ENCODE measurements around the gene ZSCAN5A. TPM values are rescaled to one million over a fixed set of nuclear protein-coding genes. Genes with fewer than 3 reads are reported as not detected.
"Not testable (repeated sequence)": the region's sequence is repeated elsewhere in the genome, so short reads cannot be mapped to it uniquely, and the experiment has no call there.

ZSCAN5A gene
- total RNA-seq, 1 donor from 2014 or later, result 13.4 TPM

GRCh38 chr19:56312787-56313657, 1.6 kb downstream of the ZSCAN5A start:
- no peak for TF ChIP-seq CTCF (conservative IDR thresholded peaks at IDR 0.05)
- DNase-seq (ENCODE audit: extremely low spot score, unreplicated experiment), result no peak
- Mint-ChIP-seq H3K36me3 (no peaks in the 10 kb centered on the region), H3K9me3 (no peaks in the 10 kb centered on the region), H3K27me3 (no peaks in the 10 kb centered on the region), H3K4me3 (peak overlapping the region; percentile 95), H3K27ac (peak overlapping the region; percentile 99), H3K4me1 (ENCODE audit: unreplicated experiment) (peaks cover 15% of the 10 kb centered on the region)

GRCh38 chr19:56312342-56312741, 2.3 kb downstream of the ZSCAN5A start:
- peaks cover 15% of the 10 kb centered on the region for H3K4me1 Mint-ChIP-seq (ENCODE audit: unreplicated experiment)
- no peak overlapping the region for H3K4me3 Mint-ChIP-seq
- no peaks in the 10 kb centered on the region for H3K36me3 Mint-ChIP-seq
- H3K27ac Mint-ChIP-seq, result no peak overlapping the region
- no peaks in the 10 kb centered on the region for H3K27me3 Mint-ChIP-seq
- no peak for DNase-seq (ENCODE audit: extremely low spot score, unreplicated experiment)
- TF ChIP-seq CTCF (conservative IDR thresholded peaks at IDR 0.05), result no peak
- no peaks in the 10 kb centered on the region for H3K9me3 Mint-ChIP-seq

- no peaks in the 10 kb centered on the region for H3K36me3 Mint-ChIP-seq
These were observed 4.2 kb downstream of the ZSCAN5A start for GRCh38 chr19:56310462-56310861.

GRCh38 chr19:56309511-56310185, 5.0 kb downstream of the ZSCAN5A start:
- Mint-ChIP-seq H3K36me3 (no peaks in the 10 kb centered on the region), H3K27ac (no peak overlapping the region), H3K4me3 (no peak overlapping the region), H3K9me3 (no peaks in the 10 kb centered on the region), H3K4me1 (ENCODE audit: unreplicated experiment) (peaks cover 10% of the 10 kb centered on the region), H3K27me3 (no peaks in the 10 kb centered on the region)
- TF ChIP-seq CTCF (conservative IDR thresholded peaks at IDR 0.05), result peak; percentile 77
- DNase-seq (ENCODE audit: extremely low spot score, unreplicated experiment), result peak; percentile 73

More at GRCh38 chr19:56310462-56310861, 4.2 kb downstream of the ZSCAN5A start:
- Mint-ChIP-seq H3K4me3 (no peak overlapping the region), H3K27ac (no peak overlapping the region), H3K4me1 (ENCODE audit: unreplicated experiment) (peaks cover 10% of the 10 kb centered on the region), H3K9me3 (no peaks in the 10 kb centered on the region), H3K27me3 (no peaks in the 10 kb centered on the region)
- no peak for DNase-seq (ENCODE audit: extremely low spot score, unreplicated experiment)
- TF ChIP-seq CTCF (conservative IDR thresholded peaks at IDR 0.05), result no peak

- Mint-ChIP-seq H3K27me3 (no peaks in the 10 kb centered on the region), H3K4me3 (no peak overlapping the region)
- no peak for DNase-seq (ENCODE audit: extremely low spot score, unreplicated experiment)
These were observed 5.8 kb downstream of the ZSCAN5A start for GRCh38 chr19:56308792-56309191.

GRCh38 chr19:56307062-56307461, 7.6 kb downstream of the ZSCAN5A start:
- H3K9me3 Mint-ChIP-seq; H3K36me3 Mint-ChIP-seq; DNase-seq (ENCODE audit: extremely low spot score, unreplicated experiment); H3K27me3 Mint-ChIP-seq; H3K4me3 Mint-ChIP-seq; H3K27ac Mint-ChIP-seq; H3K4me1 Mint-ChIP-seq (ENCODE audit: unreplicated experiment): not testable (repeated sequence)

More at GRCh38 chr19:56308792-56309191, 5.8 kb downstream of the ZSCAN5A start:
- peaks cover 2% of the 10 kb centered on the region for H3K36me3 Mint-ChIP-seq
- H3K4me1 Mint-ChIP-seq (ENCODE audit: unreplicated experiment), result peaks cover 9% of the 10 kb centered on the region
- no peak for TF ChIP-seq CTCF (conservative IDR thresholded peaks at IDR 0.05)
- H3K27ac Mint-ChIP-seq, result no peak overlapping the region
- H3K9me3 Mint-ChIP-seq, result no peaks in the 10 kb centered on the region
